CD4-positive, alpha-beta T cell treated with Interleukin-2 at 100 ng/mL for 4 hours (primary cell): ENCODE data around the gene WNT3A.
"Not testable (repeated sequence)": the region's sequence is repeated elsewhere in the genome, so short reads cannot be mapped to it uniquely, and the experiment has no call there.

Source experiments
- DNase-seq: peaks from one replicate; pipeline ENCODE4 v3.0.0-alpha.2; 2020; ENCODE audit warnings: low spot score

The WNT3A gene

GRCh38 chr1:228011721-228012311 lies 5.0 kb downstream of the WNT3A start:
- no peak for DNase-seq

GRCh38 chr1:228012555-228012954 lies 5.8 kb downstream of the WNT3A start:
- DNase-seq = no peak

DNA sequence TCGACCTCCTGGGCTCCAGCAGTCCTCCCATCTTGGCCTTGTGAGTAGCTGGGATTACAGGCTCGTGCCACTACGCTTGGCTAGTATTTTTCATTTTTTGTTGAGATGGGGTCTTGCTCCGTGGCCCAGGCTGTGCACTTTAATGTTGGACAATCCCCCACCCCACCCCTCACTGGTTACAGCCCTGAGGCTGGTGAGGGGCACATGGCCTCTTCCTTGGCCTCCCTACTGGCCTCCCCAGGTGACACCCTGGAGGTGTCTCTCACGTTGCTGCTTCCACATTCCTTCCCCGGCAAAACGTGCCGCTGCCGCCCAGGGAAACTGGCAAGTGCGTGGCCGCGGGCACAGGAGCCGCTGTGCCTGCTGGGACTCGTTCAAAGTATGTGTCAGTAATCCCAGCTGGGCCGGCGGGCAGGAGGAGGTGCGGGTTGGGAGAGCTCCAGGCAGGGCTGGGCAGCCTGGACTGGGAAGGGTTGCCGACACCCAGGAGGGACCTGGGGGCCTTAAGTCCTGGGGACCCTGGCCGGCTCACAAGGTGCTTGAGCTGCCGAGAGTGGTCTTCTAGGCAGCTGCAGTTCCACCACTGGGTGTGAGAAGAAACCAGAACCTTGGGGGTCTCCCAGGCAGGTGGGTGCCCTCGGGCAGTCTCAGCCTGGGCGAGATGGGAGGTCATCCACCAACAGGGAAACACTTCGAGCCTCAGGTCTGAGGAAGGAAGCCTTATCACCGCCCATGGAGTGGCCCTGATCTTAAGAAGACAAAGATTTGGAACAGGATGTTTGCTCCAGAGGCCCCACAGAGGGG lies 6.5 kb downstream of the WNT3A start:
- DNase-seq = no peak

GRCh38 chr1:228013935-228014930 lies 7.4 kb downstream of the WNT3A start:
- no peak for DNase-seq

- DNase-seq = no peak
Observed at GRCh38 chr1:228015276-228016180, 8.7 kb downstream of the WNT3A start.

- DNase-seq = no peak
Observed at GRCh38 chr1:228016181-228016510, 9.3 kb downstream of the WNT3A start.

GRCh38 chr1:228016653-228017355 lies 10.0 kb downstream of the WNT3A start:
- no peak for DNase-seq

- DNase-seq = no peak
Observed at GRCh38 chr1:228017356-228018124, 10.7 kb downstream of the WNT3A start.

- DNase-seq = no peak
Observed at GRCh38 chr1:228018125-228018398, 11.3 kb downstream of the WNT3A start.

DNA sequence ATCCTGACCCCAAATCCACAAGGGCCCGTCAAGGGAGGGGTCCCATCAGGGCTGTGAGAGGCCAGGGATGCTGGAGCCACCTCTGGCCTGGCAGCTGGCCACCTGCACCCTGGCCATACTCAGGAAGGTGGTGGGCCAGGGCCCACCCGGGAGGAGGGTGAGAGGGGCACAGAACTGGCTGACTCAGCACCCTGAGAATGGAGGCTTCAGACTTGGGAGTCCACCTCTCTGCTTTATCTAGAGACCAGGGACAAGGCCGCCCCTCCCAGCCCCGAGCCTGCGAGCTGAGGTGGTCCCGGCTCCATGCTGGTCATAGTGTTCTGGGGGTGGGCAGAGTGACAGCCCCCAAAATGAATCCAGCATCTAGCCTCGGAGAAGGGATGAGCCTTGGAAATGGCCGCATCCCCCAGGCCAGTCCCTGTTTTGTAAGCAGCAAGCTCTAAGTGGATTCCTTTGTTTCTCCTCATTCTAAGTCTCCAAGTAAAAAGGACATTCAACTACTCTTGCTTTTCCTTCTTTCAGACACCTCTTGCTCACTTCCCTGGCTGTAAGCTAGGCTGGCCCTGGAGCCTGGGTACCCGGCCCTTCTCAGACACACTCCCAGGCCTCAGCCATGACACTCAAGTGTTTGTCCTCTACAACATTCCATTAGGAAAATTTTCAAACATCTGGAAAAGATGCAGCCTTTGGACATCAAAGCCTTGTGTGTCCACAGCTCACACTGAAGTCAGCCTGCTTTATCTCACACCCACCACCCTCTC lies 12.3 kb downstream of the WNT3A start:
- no peak for DNase-seq

- not testable (repeated sequence) for DNase-seq
Observed at GRCh38 chr1:228019722-228020083, 12.9 kb downstream of the WNT3A start.

DNA sequence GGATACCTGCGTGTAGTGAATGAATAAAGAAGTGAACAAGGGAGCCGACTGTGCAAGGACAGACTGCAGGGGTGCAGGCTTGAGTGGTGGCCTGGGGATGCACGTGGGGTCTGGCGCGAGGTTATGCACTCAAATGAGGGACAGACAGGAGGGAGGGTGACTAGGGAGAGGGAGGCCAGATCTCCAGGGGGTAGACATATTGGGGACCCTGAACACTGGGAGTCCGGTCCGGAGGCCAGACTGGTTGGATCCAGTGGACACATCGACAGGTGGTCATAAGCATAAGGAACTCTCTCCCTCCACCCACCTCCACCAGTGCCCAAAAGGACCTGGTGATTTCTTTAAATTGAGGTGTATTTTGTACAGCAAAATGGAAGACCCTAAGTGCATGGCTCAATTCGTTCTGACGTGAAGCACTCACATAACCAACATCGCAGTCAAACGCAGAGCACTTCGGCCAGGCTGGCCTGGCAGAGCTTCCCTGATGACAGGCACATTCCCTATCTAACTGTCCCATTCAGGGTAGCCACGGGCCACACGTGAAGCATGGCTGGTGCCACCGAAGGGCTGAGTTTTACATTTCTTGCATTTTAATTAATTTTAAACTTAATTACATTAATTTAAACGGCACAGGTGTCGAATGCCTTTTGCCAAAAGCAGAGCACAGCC lies 14.0 kb downstream of the WNT3A start:
- DNase-seq = no peak

DNA sequence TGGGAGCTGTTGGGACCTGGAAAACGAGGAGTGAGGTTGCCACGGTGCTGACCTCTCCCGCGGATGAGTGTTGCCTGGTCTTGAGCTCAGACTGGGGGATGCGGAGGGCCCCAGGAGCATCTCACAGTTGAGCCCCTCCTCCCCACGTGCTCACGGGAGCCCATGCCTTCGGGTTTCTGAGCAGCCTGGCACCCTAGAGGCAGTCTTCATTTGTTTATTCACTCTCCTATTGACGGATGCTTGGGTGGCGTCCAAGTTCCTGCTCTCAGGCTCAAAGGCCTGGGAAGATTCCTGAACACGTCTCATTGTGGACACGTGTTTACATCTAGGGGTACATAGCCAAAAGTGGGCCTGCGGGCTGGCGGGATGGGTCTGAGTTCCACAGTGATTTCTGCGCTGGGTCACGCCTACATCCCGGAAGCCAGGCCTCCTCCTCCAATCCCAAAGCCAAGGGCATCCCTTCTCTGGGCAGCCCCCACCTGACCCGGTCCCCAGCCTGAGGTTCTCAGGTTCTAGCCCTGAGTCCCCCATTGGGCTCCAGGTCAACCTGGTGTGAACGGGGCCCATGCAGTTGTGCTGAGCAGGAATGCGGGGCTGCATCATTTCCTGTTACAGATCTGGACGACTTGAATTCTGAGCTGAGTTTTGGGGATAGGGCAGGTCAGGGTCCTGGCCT lies 14.7 kb downstream of the WNT3A start:
- no peak for DNase-seq

DNA sequence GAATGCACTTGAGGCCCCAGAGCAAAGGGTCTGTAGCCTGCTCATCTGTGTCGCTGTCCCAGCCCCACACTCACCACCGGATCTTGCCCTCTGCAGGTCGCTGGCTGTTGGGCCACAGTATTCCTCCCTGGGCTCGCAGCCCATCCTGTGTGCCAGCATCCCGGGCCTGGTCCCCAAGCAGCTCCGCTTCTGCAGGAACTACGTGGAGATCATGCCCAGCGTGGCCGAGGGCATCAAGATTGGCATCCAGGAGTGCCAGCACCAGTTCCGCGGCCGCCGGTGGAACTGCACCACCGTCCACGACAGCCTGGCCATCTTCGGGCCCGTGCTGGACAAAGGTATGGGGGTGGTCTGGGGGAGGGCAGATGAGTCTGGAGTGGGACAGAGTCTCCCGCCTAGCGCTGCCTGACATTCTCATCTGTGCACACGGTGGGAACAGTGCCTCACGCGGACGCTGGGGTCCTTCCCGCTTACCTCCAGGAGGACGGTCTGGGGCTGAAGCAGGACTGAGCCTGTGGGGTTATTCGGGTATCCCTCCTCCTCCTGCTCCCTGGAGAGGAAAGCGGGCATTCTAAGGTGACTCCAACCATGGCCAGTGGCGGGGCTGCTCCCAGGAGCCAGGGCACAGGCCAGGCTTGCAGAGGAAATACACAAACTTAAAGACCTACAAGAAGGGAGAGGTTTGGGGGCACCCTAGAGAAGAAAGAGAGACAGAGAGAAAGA lies 15.9 kb downstream of the WNT3A start:
- no peak for DNase-seq

GRCh38 chr1:228023294-228023639 lies 16.5 kb downstream of the WNT3A start:
- no peak for DNase-seq

- DNase-seq = no peak
Observed at GRCh38 chr1:228029281-228029680, 22.5 kb downstream of the WNT3A start.

GRCh38 chr1:228030451-228031201 lies 23.8 kb downstream of the WNT3A start:
- no peak for DNase-seq
